Epithelial cell of proximal tubule (primary cell): ENCODE results near the gene PARVG. TPM values are rescaled to one million over a fixed set of nuclear protein-coding genes. Genes with fewer than 3 reads are reported as not detected.

Source experiments
- DNase-seq: peaks from one replicate; pipeline ENCODE4 v3.0.0-alpha.2; 2011; ENCODE audit warnings: low read depth
- H3K4me3 ChIP-seq: 2 replicates; pipeline ENCODE4 v1.5.1; 2011; ENCODE audit warnings: low read depth, mild to moderate bottlenecking, low read length
- total RNA-seq: library from RNA; depleted of rRNA; stranded (reverse); fragments of >200 nt; gene quantifications from 2 replicates; pipeline ENCODE4 v1.2.3, GENCODE V29; 2015
- TF ChIP-seq, protein P1 (sequence below): conservative IDR thresholded peaks from 2 replicates; pipeline ENCODE4 v1.5.1; 2012; ENCODE audit warnings: low read depth, mild to moderate bottlenecking, low read length

The PARVG gene
- total RNA-seq, 1 donor from 2014 or later, result not detected

DNA sequence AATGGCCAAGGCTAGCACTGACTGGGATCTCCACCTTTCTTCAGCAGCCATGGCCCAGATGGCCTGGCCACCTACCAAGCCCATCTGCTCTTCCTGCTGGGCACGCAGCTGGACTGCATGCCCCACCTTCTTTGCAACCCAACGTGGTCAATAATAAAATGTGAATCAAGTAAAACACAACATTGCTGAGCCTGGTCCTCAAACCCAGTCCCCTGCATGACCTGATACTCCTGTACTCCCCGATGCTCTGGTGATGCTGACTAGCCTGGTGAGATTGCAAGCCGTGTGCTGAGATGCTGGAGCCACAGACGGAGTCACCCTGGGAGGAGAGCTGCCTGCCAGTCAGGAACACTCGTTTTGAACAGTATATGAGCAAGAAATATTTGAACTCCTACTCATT lies 34.0 kb downstream of the PARVG start:
- DNase-seq, result no peak
- TF ChIP-seq, protein P1, sequence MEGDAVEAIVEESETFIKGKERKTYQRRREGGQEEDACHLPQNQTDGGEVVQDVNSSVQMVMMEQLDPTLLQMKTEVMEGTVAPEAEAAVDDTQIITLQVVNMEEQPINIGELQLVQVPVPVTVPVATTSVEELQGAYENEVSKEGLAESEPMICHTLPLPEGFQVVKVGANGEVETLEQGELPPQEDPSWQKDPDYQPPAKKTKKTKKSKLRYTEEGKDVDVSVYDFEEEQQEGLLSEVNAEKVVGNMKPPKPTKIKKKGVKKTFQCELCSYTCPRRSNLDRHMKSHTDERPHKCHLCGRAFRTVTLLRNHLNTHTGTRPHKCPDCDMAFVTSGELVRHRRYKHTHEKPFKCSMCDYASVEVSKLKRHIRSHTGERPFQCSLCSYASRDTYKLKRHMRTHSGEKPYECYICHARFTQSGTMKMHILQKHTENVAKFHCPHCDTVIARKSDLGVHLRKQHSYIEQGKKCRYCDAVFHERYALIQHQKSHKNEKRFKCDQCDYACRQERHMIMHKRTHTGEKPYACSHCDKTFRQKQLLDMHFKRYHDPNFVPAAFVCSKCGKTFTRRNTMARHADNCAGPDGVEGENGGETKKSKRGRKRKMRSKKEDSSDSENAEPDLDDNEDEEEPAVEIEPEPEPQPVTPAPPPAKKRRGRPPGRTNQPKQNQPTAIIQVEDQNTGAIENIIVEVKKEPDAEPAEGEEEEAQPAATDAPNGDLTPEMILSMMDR, result no peak
- no peak overlapping the region for H3K4me3 ChIP-seq

DNA sequence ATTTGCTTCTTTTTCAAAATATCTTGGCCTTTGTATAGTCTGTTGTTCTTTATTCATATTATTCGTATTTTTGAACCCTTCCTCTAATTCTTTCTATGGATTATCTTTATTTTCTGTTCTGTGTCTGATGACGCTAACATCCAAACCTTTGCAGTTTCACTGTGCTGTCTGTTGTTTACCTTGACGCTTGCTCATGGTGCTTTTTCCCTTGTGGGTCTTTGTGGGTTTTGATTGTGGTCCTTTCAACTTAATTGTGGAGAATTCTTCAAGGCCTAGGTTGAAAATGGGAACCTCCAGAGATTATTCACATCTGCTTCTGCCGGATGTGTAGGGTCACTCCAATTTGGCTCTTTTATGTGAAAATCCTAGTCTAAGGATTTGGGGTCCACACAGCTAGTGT lies 34.6 kb downstream of the PARVG start:
- TF ChIP-seq, protein P1, result no peak
- no peak overlapping the region for H3K4me3 ChIP-seq
- no peak for DNase-seq

DNA sequence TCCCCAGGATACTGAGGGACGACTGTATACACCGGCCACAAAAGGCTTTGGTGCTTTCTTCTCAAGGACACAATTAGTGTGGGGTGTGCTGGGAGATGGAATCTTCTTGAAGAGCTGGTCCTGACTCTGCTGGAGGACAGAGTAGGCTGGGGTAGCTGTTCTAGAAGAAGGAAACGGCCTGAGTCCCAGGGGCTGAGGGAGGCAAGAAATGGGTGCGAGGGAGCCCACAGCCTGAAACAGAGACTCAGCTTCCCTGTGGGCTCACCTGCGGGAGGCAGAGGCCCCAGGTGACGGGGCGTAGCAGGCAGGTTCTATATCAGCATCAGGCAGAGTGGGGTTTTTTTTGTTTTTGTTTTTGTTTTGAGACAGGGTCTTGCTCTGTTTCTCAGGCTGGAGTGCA lies 36.6 kb downstream of the PARVG start:
- DNase-seq, result no peak
- H3K4me3 ChIP-seq, result no peak overlapping the region
- TF ChIP-seq, protein P1, result no peak

DNA sequence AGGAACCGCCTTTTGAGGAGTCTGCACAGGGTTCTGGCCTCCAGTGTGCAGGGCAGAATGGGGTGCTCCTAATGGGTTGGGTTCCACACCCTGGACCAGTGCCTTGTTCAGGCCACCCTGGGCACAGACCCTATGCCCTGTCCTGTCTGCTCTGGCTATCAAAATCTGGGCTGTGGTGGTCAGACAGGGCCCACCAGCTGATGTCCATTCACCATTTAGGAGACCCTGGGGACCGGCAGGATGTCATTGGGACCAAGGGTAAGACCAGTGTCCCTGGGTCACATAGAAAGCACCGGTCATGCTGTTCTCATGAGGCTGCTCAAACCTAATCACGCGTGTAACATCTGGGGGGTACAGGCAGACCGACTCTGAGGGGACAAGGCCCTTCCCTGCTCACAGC lies 37.3 kb downstream of the PARVG start:
- no peak overlapping the region for H3K4me3 ChIP-seq
- TF ChIP-seq, protein P1, result no peak
- DNase-seq, result no peak

DNA sequence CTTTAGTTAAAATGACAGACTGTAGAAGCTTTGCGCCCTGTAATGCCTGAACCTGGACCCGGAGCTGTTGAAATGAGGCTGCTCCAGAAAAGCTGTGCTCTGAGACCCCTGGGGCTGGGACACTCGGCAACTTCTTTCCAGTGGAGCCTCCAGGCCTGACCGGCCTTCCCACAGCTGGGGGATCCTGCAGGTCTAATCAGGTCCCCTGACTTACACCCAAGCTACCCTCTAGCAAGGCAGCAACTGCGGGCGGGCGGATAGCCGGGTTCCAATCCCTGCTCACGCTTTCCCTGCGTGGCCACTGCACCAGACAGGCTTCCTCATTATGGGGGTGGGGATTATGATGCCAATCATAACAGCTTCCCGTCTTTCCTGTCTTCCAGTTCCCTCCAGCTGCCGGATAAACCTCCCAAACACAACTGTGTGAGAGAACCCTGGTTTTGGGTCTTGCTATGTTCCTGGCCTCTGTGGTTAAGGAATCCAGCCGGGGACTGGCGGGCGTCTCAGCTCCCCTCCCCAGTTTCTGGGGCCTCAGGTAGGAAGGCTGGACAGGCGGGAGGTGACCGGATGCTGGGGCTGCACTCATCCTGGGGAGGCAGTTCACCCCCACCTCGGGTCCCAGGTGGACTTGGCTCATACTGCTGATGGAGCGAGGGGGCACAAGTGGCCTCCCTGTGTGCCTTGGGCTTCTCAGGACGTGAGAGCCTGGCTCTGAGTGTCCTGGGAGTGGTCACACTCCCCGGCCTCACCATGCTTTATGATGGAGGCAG lies 38.6 kb downstream of the PARVG start:
- DNase-seq, result no peak
- no peak overlapping the region for H3K4me3 ChIP-seq
- TF ChIP-seq, protein P1, result no peak

DNA sequence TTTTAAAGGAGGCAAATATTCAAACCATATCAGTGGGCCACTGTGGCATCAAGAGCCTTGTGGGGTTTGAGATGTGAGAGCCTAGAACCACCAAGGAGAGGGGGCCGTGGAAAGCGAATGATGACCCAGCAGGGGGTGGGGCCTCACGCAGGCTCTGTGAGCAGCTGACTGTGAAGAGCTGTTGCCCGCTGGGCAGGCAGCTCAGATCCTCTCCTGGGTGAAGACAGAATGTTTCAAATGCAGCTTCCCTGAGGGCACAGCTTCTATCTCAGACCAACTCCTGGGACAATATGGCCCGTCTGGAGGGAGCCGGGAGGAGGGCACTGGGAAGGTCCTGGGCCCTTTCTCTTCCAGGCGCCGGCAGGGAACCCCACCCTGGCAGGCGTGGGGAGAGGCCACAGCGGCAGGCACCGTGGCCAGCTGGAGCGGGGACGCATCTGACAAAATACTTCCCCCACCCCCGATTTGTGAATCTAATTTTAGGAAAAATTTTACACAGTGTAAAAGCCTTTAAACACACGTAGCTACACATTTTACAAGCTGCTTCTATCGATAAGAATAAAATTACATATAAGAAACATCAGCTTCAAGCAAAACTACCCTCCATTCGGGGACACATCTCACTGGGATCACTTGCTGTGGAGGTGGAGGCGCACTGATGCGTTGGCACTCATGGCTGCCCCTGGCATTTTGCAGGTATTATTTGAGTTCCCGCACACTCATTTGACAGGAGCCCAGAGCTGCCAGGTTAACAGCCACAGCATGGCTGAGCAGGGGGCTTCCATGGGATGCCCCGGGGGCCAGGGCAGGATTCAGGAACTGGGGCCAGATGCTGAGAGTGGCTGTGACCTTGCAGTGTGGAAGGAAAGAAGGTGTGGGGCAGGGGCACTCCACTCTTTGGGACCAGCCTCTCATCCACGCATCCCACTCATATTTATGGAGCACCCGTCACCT lies 40.3 kb downstream of the PARVG start:
- TF ChIP-seq, protein P1, result no peak
- no peak for DNase-seq
- no peak overlapping the region for H3K4me3 ChIP-seq
